BLaER1 treated with 17β-estradiol and CSF1 and Interleukin-3, amounts not matched to agents 10 nM and 100 nM (cell line): Measurements from ENCODE around the gene PLPPR3.
"Not testable (repeated sequence)": the region's sequence is repeated elsewhere in the genome, so short reads cannot be mapped to it uniquely, and the experiment has no call there.

Source experiments
- H3K27ac ChIP-seq, 11 experiments: shearing (Covaris generic); formaldehyde crosslinking; 2 replicates each; pipeline ENCODE4 v1.8.1; 2022
- H3K27me3 ChIP-seq, 11 experiments: shearing (Covaris generic); formaldehyde crosslinking; 2 replicates each; pipeline ENCODE4 v1.8.1; 2022
- H3K36me3 ChIP-seq, 11 experiments: shearing (Covaris generic); formaldehyde crosslinking; 2 replicates each; pipeline ENCODE4 v1.8.1; 2022
- H3K4me1 ChIP-seq, 10 experiments: shearing (Covaris generic); formaldehyde crosslinking; 2 replicates each; pipeline ENCODE4 v1.8.1; 2022
- H3K4me2 ChIP-seq, 11 experiments: shearing (Covaris generic); formaldehyde crosslinking; 2 replicates each; pipeline ENCODE4 v1.8.1; 2022
- H3K4me3 ChIP-seq, 10 experiments: shearing (Covaris generic); formaldehyde crosslinking; 2 replicates each; pipeline ENCODE4 v1.8.1; 2022
- H3K9ac ChIP-seq, 11 experiments: shearing (Covaris generic); formaldehyde crosslinking; 2 replicates each; pipeline ENCODE4 v1.8.1; 2022
- H3K9me3 ChIP-seq, 11 experiments: shearing (Covaris generic); formaldehyde crosslinking; replicated peaks in 1 of 11; 2 replicates each; pipeline ENCODE4 v1.8.1; 2022
- H4K20me1 ChIP-seq, 11 experiments: shearing (Covaris generic); formaldehyde crosslinking; 2 replicates each; pipeline ENCODE4 v1.8.1; 2022
- Cebpa-rat ChIP-seq, 11 experiments: shearing (Covaris generic); IDR thresholded peaks; 2 replicates each; pipeline ENCODE4 v1.8.1; 2022

Gene PLPPR3

DNA sequence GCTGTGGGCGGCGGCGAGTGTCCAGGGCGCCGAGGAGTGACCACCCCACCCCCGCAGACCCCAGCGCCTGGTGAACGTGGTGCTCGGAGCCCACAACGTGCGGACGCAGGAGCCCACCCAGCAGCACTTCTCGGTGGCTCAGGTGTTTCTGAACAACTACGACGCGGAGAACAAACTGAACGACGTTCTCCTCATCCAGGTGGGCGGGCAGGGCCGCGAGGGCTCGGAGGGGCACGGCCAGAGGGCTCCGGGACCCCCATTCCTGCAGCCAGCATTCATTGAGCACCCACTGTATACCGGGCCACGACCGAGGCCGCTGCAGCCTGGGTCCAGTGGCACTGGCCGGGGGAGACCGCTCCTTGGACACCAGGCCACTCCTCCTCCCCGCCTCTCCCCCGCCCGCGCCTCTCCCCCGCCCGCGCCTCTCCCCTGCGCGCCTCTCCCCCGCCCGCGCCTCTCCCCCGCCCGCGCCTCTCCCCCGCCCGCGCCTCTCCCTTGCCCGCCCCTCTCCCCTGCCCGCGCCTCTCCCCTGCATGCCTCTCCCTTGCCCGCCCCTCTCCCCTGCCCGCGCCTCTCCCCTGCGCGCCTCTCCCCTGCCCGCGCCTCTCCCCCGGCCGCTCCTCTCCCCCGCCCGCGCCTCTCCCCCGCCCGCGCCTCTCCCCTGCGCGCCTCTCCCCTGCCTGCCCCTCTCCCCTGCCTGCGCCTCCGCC, 22.2 kb upstream of the PLPPR3 start:
- H3K9ac ChIP-seq = no peak overlapping the region
- H3K4me2 ChIP-seq = no peak overlapping the region
- no peaks in the 10 kb centered on the region for H3K9me3 ChIP-seq
- H3K4me1 ChIP-seq = peaks cover 16 to 38% (median 28%) of the 10 kb centered on the region in 10 experiments
- H3K27me3 ChIP-seq = peaks cover 65 to 83% (median 74%) of the 10 kb centered on the region in 11 experiments
- no peak overlapping the region for H3K4me3 ChIP-seq
- H3K36me3 ChIP-seq = no peaks in the 10 kb centered on the region
- peaks cover 0 to 33% (median 5%) of the 10 kb centered on the region in 11 experiments; a peak in 9 of 22 replicates for H4K20me1 ChIP-seq
- no peak for TF ChIP-seq Cebpa-rat (IDR thresholded peaks at IDR 0.05)
- no peak overlapping the region for H3K27ac ChIP-seq

DNA sequence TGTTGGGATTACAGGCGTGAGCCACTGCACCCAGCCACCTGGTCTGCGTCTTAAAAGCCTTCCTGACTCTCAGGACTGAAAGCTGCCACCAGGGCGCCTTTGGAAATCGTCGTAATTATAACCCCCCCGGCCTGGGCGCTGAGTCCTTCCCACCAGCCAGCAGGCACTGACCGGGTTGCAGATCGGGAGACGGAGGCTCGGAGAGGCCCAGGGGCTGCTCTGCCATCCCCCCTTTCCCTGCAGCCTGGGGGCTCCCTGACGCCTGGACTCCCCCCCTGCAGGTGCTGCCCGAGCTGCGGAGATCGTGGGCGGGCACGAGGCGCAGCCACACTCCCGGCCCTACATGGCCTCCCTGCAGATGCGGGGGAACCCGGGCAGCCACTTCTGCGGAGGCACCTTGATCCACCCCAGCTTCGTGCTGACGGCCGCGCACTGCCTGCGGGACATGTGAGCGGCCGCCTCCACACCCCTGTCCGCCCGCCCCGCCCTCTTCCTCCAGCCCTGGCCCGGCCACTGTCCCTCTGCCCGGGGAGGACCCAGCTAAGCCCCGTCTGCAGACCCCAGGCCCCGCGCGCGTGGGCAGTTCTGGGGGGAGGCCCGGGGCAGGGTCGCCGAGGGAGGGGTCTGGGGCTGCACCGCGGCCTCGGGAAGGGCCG, 21.6 kb upstream of the PLPPR3 start:
- Histone ChIP-seq H3K4me3 (no peak overlapping the region), H3K27me3 (peaks cover 59 to 76% (median 68%) of the 10 kb centered on the region in 11 experiments), H3K9me3 (no peaks in the 10 kb centered on the region), H3K36me3 (no peaks in the 10 kb centered on the region), H3K9ac (no peak overlapping the region), H3K27ac (no peak overlapping the region), H4K20me1 (peaks cover 0 to 33% (median 5%) of the 10 kb centered on the region in 11 experiments; a peak in 9 of 22 replicates), H3K4me2 (no peak overlapping the region), H3K4me1 (peaks cover 19 to 43% (median 32%) of the 10 kb centered on the region in 10 experiments)
- no peak for TF ChIP-seq Cebpa-rat (IDR thresholded peaks at IDR 0.05)

DNA sequence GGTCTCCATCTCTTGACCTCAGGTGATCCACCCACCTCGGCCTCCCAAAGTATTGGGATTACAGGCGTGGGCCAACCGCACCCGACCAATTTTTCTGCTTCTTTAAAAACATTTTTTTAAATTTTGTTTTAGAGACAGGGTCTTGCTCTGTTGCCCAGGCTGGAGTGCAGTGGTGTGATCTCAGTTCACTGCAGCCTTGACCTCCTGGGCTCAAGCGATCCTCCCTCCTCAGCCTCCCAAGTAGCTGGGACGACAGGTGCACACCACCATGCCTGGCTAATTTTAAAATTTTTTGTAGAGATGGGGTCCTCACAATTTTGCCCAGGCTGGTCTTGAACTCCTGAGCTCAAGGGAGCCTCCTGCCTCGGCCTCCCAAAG, 21.0 kb upstream of the PLPPR3 start:
- Histone ChIP-seq H4K20me1 (peaks cover 0 to 32% (median 5%) of the 10 kb centered on the region in 11 experiments; a peak in 9 of 22 replicates), H3K27me3 (peaks cover 54 to 71% (median 62%) of the 10 kb centered on the region in 11 experiments), H3K4me1 (peaks cover 19 to 40% (median 28%) of the 10 kb centered on the region in 10 experiments)
- H3K9me3 ChIP-seq, H3K9ac ChIP-seq, H3K4me2 ChIP-seq, H3K36me3 ChIP-seq, H3K4me3 ChIP-seq, H3K27ac ChIP-seq: not testable (repeated sequence)

DNA sequence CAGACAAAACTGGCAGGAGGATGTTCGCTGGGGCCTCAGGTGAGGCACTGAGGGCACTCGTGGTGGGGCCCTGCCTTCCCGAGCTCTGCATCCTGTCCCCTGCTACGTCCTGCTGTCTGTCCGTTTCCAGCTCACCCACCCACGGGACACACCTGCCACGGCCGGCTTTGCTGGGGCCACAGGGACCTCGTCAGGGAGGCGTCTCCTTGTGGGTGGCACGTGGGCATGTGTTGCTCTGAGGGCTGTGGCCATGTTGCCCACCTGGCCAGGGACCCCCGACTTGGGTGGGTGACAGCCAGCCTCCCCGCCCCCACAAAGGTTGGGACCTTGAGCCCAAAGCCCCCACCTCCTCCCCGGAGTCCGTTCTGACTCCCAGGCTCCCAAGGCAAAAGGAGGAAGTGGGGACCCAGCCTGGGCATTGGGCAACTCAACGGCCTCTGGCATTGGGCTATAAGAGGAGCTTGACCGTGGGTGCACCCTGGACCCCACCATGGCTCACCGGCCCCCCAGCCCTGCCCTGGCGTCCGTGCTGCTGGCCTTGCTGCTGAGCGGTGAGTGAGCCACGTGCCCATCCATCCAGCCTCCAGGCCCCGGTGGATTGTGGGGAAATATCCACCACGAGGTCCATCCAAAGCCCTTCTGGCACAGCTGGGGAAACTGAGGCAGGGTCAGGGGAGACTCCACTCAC, 18.9 kb upstream of the PLPPR3 start, which contains the start of gene PRTN3:
Gene PRTN3 (plus strand): TSS at position 481 of the 688 bp plus-strand sequence. CDS start 10 bp downstream, at position 491.
- Histone ChIP-seq H3K27me3 (peaks cover 40 to 60% (median 49%) of the 10 kb centered on the region in 11 experiments), H3K9me3 (no peaks in the 10 kb centered on the region), H3K36me3 (no peaks in the 10 kb centered on the region), H3K4me3 (no peak within 1 kb of the TSS), H3K27ac (no peak within 1 kb of the TSS), H3K4me1 (peaks cover 19 to 44% (median 30%) of the 10 kb centered on the region in 10 experiments), H4K20me1 (peaks cover 0 to 20% (median 0%) of the 10 kb centered on the region in 11 experiments; a peak in 7 of 22 replicates), H3K4me2 (peak within 1 kb of the TSS; percentile 41 to 80 (median 74); a peak in 21 of 22 replicates), H3K9ac (peak within 1 kb of the TSS in 1 of 11 experiments; percentile 49; a peak in 2 of 22 replicates)
- TF ChIP-seq Cebpa-rat (IDR thresholded peaks at IDR 0.05) = peak in 1 of 11 experiments; percentile 18; a peak in 1 of 22 replicates

DNA sequence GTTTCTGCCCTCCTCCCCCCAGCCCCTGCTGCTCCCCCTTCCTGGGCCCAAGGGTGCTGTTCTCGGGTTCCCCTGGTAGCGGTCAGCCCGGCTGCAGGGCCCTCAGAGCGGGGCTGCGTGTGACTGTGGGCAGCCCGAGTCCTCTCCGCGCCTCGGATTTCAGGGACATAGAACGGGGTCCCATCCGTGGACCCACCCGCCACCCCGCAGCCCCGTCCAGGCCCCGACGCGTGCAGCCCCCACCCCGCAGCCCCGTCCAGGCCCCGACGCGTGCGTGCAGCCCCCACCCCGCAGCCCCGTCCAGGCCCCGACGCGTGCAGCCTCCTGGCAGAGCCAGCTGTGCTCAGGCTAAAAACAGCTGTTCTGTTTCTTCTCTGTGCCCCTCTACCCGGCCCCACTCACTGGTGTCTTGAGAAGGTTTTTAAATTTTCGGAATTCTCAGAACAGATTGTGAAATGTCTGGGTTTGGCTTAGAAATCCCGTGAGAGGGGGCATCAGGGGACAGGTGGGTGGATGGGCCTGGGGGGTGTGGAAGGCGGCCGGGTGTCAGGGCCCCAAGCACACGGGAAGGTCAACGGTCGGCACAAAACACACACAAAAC, 13.6 kb upstream of the PLPPR3 start:
- no peak overlapping the region for H3K27ac ChIP-seq
- H3K9ac ChIP-seq = no peak overlapping the region
- H4K20me1 ChIP-seq = peaks cover 0 to 6% (median 0%) of the 10 kb centered on the region in 11 experiments; a peak in 3 of 22 replicates
- H3K27me3 ChIP-seq = peaks cover 12 to 35% (median 23%) of the 10 kb centered on the region in 11 experiments; a peak in 21 of 22 replicates
- no peak for TF ChIP-seq Cebpa-rat (IDR thresholded peaks at IDR 0.05)
- no peaks in the 10 kb centered on the region for H3K9me3 ChIP-seq
- H3K4me2 ChIP-seq = no peak overlapping the region
- no peaks in the 10 kb centered on the region for H3K36me3 ChIP-seq
- H3K4me1 ChIP-seq = peaks cover 12 to 47% (median 29%) of the 10 kb centered on the region in 10 experiments
- H3K4me3 ChIP-seq = no peak overlapping the region

DNA sequence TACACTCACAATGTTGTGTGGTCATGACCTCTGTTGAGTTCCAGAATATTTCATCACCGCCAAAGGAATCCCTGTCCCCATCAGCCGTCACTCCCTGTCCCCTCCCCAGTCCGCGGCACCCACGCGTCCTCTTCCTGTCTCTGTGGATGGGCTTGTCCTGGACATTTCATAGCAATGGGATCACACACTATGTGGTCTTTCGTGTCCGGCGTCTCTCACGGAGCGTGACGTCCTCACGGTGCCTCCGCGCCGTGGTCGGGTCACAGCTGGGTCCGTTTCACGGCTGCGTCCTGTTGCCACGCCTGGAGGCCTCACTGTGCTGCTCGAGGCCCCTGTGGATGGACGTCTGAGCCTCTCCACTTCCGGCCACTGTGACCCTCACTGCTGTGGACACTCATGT, 12.5 kb upstream of the PLPPR3 start:
- no peak overlapping the region for H3K4me3 ChIP-seq
- no peak for TF ChIP-seq Cebpa-rat (IDR thresholded peaks at IDR 0.05)
- H3K9ac ChIP-seq = no peak overlapping the region

DNA sequence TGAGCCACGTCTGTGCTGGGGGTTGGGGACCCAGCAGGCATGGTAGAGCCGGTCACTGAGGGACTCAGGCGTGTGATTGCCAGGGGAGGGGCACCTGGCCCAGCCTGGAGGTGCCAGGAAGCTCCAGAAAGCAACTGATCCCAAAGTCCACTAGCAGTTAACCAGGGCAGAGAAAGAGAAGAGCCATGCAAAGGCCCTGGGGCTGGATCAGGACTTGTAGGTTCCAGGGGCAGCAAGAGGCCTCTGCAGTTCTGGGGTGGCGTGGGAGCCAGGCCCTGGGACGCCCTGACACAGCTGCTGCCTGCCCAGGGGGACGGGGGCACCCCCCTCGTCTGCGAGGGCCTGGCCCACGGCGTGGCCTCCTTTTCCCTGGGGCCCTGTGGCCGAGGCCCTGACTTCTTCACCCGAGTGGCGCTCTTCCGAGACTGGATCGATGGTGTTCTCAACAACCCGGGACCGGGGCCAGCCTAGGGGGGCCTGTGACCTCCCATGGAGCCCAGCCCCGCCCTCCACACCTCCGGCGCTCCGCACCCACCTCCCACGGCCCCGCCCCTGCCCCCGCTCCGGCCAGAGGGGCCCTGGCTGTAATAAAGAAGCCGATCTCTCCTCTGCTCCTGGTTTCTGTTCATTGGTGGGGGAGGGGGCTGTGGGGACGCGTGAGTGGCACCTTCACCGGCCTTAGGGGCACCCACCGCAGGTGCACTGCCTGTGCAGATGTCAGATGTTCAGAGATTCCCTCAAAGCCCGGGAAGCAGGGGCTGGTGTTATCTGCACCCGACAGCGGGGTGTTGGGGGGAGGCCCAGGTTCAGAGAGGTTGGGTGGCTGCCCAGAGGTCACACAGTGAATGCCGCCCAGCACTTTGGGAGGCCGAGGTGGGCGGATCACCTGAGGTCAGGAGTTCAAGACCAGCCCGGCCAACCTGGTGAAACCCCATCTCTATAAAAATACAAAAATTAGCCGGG, 9.9 kb upstream of the PLPPR3 start:
- H3K27me3 ChIP-seq = peaks cover 12 to 42% (median 26%) of the 10 kb centered on the region in 11 experiments; a peak in 21 of 22 replicates
- H4K20me1 ChIP-seq = peaks cover 0 to 6% (median 0%) of the 10 kb centered on the region in 11 experiments; a peak in 4 of 22 replicates
- peaks cover 12 to 39% (median 31%) of the 10 kb centered on the region in 10 experiments for H3K4me1 ChIP-seq
- no peak overlapping the region for H3K9ac ChIP-seq
- TF ChIP-seq Cebpa-rat (IDR thresholded peaks at IDR 0.05) = no peak
- H3K27ac ChIP-seq = no peak overlapping the region
- H3K4me2 ChIP-seq = peak overlapping the region in 6 of 11 experiments; percentile 25 to 84 (median 76); a peak in 7 of 22 replicates
- H3K36me3 ChIP-seq = no peaks in the 10 kb centered on the region
- no peak overlapping the region for H3K4me3 ChIP-seq
- H3K9me3 ChIP-seq = no peaks in the 10 kb centered on the region

More for the DNA sequence above, 12.5 kb upstream of the PLPPR3 start:
- Histone ChIP-seq H3K9me3 (no peaks in the 10 kb centered on the region), H3K4me1 (peaks cover 6 to 50% (median 28%) of the 10 kb centered on the region in 10 experiments), H3K27me3 (peaks cover 12 to 46% (median 25%) of the 10 kb centered on the region in 11 experiments; a peak in 21 of 22 replicates), H3K27ac (no peak overlapping the region), H3K36me3 (no peaks in the 10 kb centered on the region), H3K4me2 (no peak overlapping the region), H4K20me1 (peaks cover 0 to 6% (median 0%) of the 10 kb centered on the region in 11 experiments; a peak in 3 of 22 replicates)
